Endothelial cell of umbilical vein (primary cell): ENCODE results near the gene ADGRD1.

ENCODE experiments used
- EZH2 ChIP-seq: IDR thresholded peaks from 2 replicates; pipeline ENCODE4 v1.6.1; 2012; ENCODE audit warnings: borderline replicate concordance, low read depth, mild to moderate bottlenecking, moderate library complexity, low read length, inconsistent platforms; ENCODE audit not compliant: severe bottlenecking
- JUN ChIP-seq: IDR thresholded peaks from 2 replicates; pipeline ENCODE4 v1.6.1; 2011; ENCODE audit warnings: borderline replicate concordance, low read depth; ENCODE audit not compliant: insufficient read length, insufficient read depth
- MYC ChIP-seq: IDR thresholded peaks from one replicate; pipeline ENCODE4 v1.6.1; 2011; ENCODE audit warnings: mild to moderate bottlenecking, low read depth, low read length
- POLR2AphosphoS5 ChIP-seq: IDR thresholded peaks from 2 replicates; pipeline ENCODE4 v1.6.1; 2012; ENCODE audit warnings: low read depth, mild to moderate bottlenecking, control low read depth, low read length, moderate library complexity; ENCODE audit not compliant: insufficient read depth
- TF ChIP-seq, protein P1 (sequence below), 2 donors: IDR thresholded peaks; 1 replicate in 1 of 2; 2 replicates in 1 of 2; pipeline ENCODE4 v1.5.1; 2011; ENCODE audit warnings: low read length in 2 of 2, mild to moderate bottlenecking in 2 of 2, moderate library complexity in 2 of 2, control low read depth in 1 of 2, inconsistent platforms in 1 of 2, low read depth in 1 of 2; ENCODE audit not compliant: insufficient read depth in 1 of 2; ENCODE audit errors: extremely low read depth in 1 of 2

DNA sequence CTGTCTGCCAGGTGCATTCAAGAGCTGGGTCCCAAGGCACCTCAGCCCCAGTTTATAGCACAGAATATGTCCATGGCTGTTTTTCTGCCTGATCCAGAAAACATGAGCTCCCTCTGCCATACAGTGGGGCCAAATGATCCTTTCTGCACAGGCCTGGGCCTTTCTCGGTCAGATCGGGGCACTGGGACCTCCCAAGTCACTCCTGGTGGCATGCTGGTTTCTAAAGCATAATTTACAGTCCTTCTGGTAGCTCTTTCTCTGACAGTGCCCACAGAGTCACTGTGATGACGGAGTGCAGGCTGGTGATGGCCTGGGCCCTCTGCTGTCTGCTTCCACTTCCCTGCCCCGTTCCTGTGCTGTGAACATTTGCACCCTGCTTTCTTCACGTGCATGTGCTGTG is 99.2 kb downstream of the ADGRD1 start:
- TF ChIP-seq, protein P1, sequence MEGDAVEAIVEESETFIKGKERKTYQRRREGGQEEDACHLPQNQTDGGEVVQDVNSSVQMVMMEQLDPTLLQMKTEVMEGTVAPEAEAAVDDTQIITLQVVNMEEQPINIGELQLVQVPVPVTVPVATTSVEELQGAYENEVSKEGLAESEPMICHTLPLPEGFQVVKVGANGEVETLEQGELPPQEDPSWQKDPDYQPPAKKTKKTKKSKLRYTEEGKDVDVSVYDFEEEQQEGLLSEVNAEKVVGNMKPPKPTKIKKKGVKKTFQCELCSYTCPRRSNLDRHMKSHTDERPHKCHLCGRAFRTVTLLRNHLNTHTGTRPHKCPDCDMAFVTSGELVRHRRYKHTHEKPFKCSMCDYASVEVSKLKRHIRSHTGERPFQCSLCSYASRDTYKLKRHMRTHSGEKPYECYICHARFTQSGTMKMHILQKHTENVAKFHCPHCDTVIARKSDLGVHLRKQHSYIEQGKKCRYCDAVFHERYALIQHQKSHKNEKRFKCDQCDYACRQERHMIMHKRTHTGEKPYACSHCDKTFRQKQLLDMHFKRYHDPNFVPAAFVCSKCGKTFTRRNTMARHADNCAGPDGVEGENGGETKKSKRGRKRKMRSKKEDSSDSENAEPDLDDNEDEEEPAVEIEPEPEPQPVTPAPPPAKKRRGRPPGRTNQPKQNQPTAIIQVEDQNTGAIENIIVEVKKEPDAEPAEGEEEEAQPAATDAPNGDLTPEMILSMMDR (IDR thresholded peaks at IDR 0.05; ENCODE audit: extremely low read depth in 1 of 2, insufficient read depth in 1 of 2, low read depth in 1 of 2, low read length in 2 of 2) = no peak
- TF ChIP-seq EZH2 (no peak), MYC (no peak), POLR2AphosphoS5 (no peak), JUN (no peak)
